Measurements from ENCODE around the gene TXNIP.
A peak's percentile ranks its signal among the peaks of the same experiment; 100 is the strongest.

TXNIP gene

DNA sequence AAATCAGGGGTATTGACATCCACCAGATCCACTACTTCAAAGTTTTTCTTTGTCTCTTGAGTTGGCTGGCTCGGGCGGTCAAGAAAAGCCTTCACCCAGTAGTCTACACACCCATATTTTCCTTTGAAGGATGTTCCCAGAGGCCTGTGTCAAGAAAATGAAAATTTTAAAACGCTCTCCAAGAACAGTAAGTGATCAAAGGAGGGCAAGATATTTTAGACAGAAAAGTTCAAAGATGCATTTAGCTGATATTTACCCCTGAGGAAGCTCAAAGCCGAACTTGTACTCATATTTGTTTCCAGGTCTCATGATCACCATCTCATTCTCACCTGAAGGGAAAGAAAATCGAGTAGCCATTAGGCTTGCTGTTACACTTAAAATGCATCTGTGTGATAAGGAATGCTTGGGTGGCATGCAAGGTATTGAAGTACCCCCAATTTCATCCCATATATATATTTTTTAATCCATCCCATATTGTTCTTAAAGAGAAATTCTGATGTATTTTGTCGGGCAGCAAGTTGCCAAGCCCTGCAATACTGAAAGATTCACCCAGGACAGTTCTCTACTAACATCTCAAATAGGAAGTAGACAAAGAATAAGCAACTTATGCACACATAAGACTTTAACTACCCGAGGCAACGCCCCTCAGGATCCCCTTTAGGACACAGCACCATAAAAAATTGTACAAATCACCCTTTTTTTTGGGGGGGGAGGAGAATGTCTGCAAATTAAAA lies 1.1 kb downstream of the TXNIP start:
- peak overlapping the region; percentile 98 for H3K4me3 Mint-ChIP-seq
- H3K27me3 Mint-ChIP-seq (ENCODE audit: low read depth): no peaks in the 10 kb centered on the region
- H3K9me3 Mint-ChIP-seq: no peaks in the 10 kb centered on the region
- H3K4me1 Mint-ChIP-seq (ENCODE audit: low read depth): peaks cover 56% of the 10 kb centered on the region
- peak overlapping the region; percentile 99 for H3K27ac Mint-ChIP-seq
- H3K36me3 Mint-ChIP-seq (ENCODE audit: low read depth): peaks cover 49% of the 10 kb centered on the region

GRCh38 chr1:145994391-145995120 lies 1.8 kb downstream of the TXNIP start:
- Mint-ChIP-seq H3K9me3 (no peaks in the 10 kb centered on the region), H3K4me3 (peak overlapping the region; percentile 98), H3K27ac (peak overlapping the region; percentile 99), H3K36me3 (ENCODE audit: low read depth) (peaks cover 49% of the 10 kb centered on the region), H3K4me1 (ENCODE audit: low read depth) (peaks cover 51% of the 10 kb centered on the region), H3K27me3 (ENCODE audit: low read depth) (no peaks in the 10 kb centered on the region)

GRCh38 chr1:145993618-145994390 lies 2.6 kb downstream of the TXNIP start:
- no peaks in the 10 kb centered on the region for H3K27me3 Mint-ChIP-seq (ENCODE audit: low read depth)
- H3K4me3 Mint-ChIP-seq: peak overlapping the region; percentile 98
- peak overlapping the region; percentile 99 for H3K27ac Mint-ChIP-seq
- H3K9me3 Mint-ChIP-seq: no peaks in the 10 kb centered on the region
- H3K4me1 Mint-ChIP-seq (ENCODE audit: low read depth): peaks cover 45% of the 10 kb centered on the region
- peaks cover 49% of the 10 kb centered on the region for H3K36me3 Mint-ChIP-seq (ENCODE audit: low read depth)

DNA sequence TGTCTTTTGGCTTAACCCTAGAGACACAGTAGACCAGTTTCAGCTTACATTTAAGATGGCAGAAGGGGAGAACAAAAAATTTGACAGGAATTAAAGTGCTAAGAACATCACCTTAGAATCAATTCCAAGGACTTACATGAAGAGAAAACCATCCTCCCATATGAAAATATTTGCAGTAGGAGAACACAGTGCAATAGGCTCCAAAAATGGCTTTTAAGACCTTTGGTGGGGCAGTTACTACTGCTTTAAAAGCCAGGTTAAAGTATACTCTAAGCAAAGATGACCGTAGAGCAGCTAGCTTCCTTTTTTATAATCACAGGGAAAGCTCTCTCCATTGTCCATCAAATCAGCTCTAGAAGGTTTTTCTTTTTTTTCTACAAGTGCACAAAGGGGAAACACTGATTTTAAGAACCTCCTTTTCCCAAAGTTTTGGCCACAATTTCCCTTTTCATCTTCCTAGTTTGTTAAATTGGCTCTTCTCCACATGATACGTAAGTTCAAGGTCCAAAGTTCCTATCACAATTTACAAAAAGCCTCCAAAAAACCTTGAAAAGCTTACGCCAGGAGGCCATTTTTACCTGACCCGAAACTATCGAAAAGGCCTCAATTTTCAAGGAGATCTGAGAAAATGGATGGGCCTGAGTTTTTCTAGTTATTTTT lies 3.3 kb downstream of the TXNIP start:
- Mint-ChIP-seq H3K9me3 (no peaks in the 10 kb centered on the region), H3K27me3 (ENCODE audit: low read depth) (no peaks in the 10 kb centered on the region), H3K4me3 (peak overlapping the region; percentile 98), H3K36me3 (ENCODE audit: low read depth) (peaks cover 49% of the 10 kb centered on the region), H3K4me1 (ENCODE audit: low read depth) (peaks cover 43% of the 10 kb centered on the region), H3K27ac (peak overlapping the region; percentile 50)

DNA sequence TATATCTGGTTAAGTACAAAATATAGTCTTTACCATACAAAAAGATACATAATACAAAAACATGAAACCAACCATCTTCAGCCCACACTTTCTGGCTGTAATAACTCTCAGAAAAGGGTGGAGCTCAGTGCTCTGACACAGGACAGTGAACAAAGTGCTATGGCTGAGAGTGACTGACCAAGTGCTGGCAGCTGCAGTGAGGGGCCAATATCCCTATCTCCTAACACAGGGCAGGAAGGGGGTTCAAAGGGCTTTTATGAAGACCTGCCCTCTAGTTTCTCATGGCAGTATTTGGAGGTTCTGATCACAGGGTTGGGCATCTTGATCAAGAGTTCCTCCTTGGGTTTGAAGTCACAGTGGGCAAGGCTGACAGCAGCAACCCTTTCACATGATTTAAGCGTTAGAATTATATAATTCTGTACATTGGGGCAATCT lies 3.9 kb downstream of the TXNIP start:
- Mint-ChIP-seq H3K27me3 (ENCODE audit: low read depth) (no peaks in the 10 kb centered on the region), H3K4me3 (peak overlapping the region; percentile 98), H3K36me3 (ENCODE audit: low read depth) (peaks cover 49% of the 10 kb centered on the region), H3K9me3 (no peaks in the 10 kb centered on the region), H3K4me1 (ENCODE audit: low read depth) (peaks cover 39% of the 10 kb centered on the region), H3K27ac (peak overlapping the region; percentile 50)

DNA sequence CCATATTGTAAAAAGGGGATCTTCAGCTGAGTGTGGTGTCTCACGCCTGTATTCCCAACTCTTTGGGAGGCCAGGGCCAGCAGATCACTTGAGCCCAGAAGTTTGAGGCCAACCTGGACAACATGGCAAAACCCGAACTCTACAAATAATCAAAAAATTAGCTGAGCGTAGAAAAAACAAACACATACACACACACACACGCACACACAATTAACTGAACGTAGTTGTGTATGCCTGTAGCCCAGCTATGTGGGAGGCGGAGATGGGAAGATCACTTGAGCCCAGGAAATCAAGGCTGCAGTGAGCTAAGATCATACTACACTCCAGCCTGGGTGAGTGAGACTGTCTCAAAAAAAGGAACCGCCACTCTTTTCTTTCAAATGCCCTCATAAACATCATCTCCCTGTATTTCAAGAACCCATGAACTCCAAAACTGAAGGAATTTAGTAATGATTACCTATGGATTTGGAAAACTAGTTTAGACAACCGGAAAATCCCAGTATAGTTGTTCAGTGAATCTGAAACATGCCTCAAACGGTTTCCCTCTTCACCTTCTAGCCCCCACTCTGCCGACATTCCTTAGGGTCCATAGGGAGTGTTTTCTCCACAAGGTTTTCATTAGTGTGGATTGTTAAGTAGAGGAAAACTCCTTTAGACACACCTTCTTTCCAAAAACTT lies 4.5 kb downstream of the TXNIP start:
- Mint-ChIP-seq H3K27ac (no peak overlapping the region), H3K9me3 (no peaks in the 10 kb centered on the region), H3K4me1 (ENCODE audit: low read depth) (peaks cover 37% of the 10 kb centered on the region), H3K4me3 (peak overlapping the region; percentile 98), H3K36me3 (ENCODE audit: low read depth) (peaks cover 49% of the 10 kb centered on the region), H3K27me3 (ENCODE audit: low read depth) (no peaks in the 10 kb centered on the region)

- Mint-ChIP-seq H3K36me3 (ENCODE audit: low read depth) (peaks cover 39% of the 10 kb centered on the region), H3K4me1 (ENCODE audit: low read depth) (peaks cover 44% of the 10 kb centered on the region), H3K9me3 (no peaks in the 10 kb centered on the region), H3K27ac (peak overlapping the region; percentile 69), H3K27me3 (ENCODE audit: low read depth) (no peaks in the 10 kb centered on the region), H3K4me3 (no peak overlapping the region)
Measured at GRCh38 chr1:145990249-145990855, 6.0 kb downstream of the TXNIP start.

GRCh38 chr1:145988773-145989172 lies 7.6 kb downstream of the TXNIP start:
- Mint-ChIP-seq H3K4me3 (no peak overlapping the region), H3K9me3 (no peaks in the 10 kb centered on the region), H3K36me3 (ENCODE audit: low read depth) (peaks cover 23% of the 10 kb centered on the region), H3K4me1 (ENCODE audit: low read depth) (peaks cover 55% of the 10 kb centered on the region), H3K27me3 (ENCODE audit: low read depth) (no peaks in the 10 kb centered on the region), H3K27ac (peak overlapping the region; percentile 15)

- peak overlapping the region; percentile 5 for H3K27ac Mint-ChIP-seq
- H3K4me1 Mint-ChIP-seq (ENCODE audit: low read depth): peaks cover 55% of the 10 kb centered on the region
- no peak overlapping the region for H3K4me3 Mint-ChIP-seq
- H3K27me3 Mint-ChIP-seq (ENCODE audit: low read depth): no peaks in the 10 kb centered on the region
- no peaks in the 10 kb centered on the region for H3K9me3 Mint-ChIP-seq
- peaks cover 15% of the 10 kb centered on the region for H3K36me3 Mint-ChIP-seq (ENCODE audit: low read depth)
Measured at GRCh38 chr1:145987926-145988325, 8.5 kb downstream of the TXNIP start.

- Mint-ChIP-seq H3K27me3 (ENCODE audit: low read depth) (no peaks in the 10 kb centered on the region), H3K36me3 (ENCODE audit: low read depth) (peaks cover under 1% of the 10 kb centered on the region), H3K27ac (no peak overlapping the region), H3K4me1 (ENCODE audit: low read depth) (peaks cover 54% of the 10 kb centered on the region), H3K9me3 (no peaks in the 10 kb centered on the region), H3K4me3 (no peak overlapping the region)
Measured at GRCh38 chr1:145986551-145986950, 9.8 kb downstream of the TXNIP start.

DNA sequence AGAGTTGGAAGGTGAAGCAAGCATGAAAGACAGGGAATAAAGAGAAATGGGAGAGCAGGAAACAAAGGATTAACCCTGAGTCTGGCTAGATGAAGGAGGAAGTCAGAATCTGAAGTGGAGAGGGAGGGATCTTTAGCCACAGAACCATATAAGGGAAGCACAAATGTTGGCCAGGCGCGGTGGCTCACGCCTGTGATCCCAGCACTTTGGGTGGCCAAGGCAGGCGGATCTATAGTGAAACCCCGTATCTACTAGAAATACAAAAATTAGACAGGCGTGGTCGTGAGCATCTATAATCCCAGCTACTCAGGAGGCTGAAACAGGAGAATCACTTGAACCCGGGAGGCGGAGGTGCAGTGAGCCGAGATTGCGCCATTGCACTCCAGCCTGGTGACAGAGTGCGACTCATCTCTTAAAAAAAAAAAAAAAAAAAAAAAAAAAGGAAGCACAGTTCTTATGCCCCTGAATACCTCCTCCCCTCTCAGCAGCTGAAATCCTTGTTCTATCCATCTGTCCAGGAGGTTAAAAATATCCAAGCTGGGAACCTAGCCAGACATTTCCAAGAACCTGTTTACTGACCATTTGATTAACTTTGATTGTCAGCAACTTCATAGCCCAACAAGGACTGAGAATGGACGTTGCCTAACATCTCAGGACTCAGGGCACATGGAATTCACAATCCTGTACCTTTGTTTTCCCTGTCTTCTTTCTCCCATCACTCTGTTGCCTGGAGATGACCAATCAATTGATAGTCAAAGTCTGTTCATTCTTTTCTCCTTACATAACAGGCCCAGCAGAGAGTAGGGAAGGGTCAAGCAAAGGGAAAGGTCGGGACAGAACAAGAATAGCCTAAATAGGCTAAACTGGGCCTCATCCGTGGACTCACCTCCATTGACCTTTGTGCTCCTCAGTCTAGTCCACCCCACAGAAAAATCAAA lies 10.6 kb downstream of the TXNIP start:
- Mint-ChIP-seq H3K4me3 (peak overlapping the region; percentile 40), H3K4me1 (ENCODE audit: low read depth) (peaks cover 59% of the 10 kb centered on the region), H3K27me3 (ENCODE audit: low read depth) (no peaks in the 10 kb centered on the region), H3K9me3 (no peaks in the 10 kb centered on the region), H3K27ac (peak overlapping the region; percentile 74), H3K36me3 (ENCODE audit: low read depth) (no peaks in the 10 kb centered on the region)

DNA sequence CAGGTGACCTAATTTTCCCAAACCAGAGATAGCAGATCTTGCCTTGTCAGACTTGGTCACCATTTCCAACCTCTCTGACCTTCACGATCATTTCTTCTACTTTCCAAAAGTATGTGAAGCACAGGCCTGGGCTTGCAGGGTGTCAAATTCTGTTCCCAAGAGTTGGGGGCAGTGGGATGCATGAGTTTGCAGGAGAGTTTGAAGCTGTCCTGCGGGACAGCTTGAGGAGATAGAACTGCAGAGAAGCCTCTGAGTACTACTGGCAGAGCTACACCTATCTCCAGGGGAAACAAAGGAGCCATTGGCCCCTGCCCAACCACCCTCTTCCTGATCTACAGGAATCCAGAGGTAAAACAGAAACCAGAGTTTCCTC lies 11.3 kb downstream of the TXNIP start:
- Mint-ChIP-seq H3K27me3 (ENCODE audit: low read depth) (no peaks in the 10 kb centered on the region), H3K4me3 (peak overlapping the region; percentile 40), H3K9me3 (no peaks in the 10 kb centered on the region), H3K36me3 (ENCODE audit: low read depth) (no peaks in the 10 kb centered on the region), H3K4me1 (ENCODE audit: low read depth) (peaks cover 56% of the 10 kb centered on the region), H3K27ac (peak overlapping the region; percentile 74)

Measured in T-helper 1 cell treated with Interleukin-12 subunit alpha and Interleukin-12 subunit beta and Interleukin-4 antibody, amounts not matched to agents 30 μg/mL and 1 μg/mL, for 36 hours (primary cell).